HG02610 (cell line): ENCODE data around the gene FAM131C.

Experiments used
- ATAC-seq: cut with Tn5 transposase; IDR thresholded peaks from one replicate; pipeline ENCODE4 v1.9.1; 2021; ENCODE audit warnings: mild to moderate bottlenecking, moderate library complexity; ENCODE audit not compliant: unreplicated experiment

Gene FAM131C

DNA sequence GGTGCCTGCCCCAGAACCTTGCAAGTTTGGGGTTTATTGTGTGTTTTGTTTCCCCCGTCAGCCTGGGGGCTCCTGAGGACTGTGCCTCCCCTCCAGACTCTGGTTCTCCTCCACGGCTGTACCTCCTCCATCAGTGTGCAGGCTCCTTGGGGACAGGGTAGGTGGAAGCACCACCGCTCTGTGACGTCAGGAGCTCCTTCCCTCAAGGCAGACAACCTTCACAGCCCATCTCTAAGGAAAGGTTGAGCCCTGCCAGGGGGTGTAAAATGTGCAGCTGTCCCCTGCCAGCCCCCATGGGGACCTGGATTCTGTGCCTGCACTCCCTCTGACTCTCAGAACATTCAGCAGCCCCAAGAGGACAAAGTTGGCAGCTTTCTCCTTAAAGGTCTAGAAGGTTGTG, 55.1 kb downstream of the FAM131C start:
- ATAC-seq = no peak

DNA sequence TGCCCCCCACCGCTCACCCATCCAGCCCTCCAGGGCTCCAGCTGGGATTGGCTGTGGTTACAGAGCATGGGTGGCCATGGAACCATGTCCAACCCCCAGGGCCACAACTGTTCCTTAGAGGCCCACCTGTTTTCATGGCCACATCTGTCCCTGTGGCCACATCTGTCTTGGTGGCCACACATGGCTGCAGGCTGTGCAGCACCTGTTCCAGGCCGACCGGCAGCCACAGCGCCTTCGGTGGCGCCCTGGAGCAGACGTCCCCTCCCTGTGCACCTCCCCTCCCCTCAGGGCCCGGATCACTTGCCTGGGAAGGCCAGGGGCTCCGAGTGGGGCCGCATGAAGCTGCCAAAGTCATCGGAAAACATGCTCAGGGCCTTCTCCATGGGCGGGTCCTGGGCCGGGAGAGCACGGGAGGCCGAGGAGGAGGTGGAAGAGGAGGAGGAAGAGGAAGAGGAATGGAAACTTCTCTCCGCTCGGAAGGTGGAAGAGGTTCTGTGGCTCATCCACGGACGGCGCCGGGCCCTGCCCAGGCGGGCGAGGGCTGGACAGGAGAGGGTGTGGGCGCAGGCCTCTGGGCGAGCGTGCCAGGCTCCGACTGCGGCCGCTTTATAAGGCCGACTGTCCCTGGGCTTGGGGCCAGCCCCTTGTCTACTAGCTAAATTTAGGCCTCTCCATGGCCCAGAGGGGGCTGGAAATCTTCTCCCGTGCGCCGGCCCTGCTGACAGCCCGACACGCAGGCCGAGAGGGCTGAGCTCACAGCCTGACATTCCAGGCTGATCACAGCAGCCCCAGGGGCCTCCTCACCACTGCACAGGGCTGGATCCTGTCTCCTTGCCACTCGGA, 55.8 kb downstream of the FAM131C start, which contains the start of gene HSPB7:
TSS of gene HSPB7 (minus strand) at position 583 of the 843 bp plus-strand sequence. CDS start at position 503, 80 bp downstream.
- ATAC-seq = no peak

DNA sequence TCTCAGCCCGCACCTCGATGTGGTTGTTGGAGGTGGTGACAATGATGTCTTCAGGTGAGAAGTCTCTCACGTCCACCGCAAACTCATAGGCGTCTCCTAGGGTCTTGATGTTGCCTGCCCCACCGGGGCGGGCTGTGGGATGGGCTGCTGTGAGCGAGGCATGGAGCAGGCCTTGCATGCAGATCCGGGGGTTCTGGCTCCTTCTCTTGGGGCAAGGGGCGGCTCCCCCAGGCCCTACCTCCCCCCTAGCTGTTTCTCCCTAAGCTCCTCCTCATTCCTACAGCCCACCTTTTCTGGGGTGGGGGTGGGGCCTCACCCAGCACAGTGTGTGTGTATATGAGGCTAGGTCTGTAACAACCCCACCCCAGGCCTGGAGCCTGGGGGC, 56.4 kb downstream of the FAM131C start:
- no peak for ATAC-seq

DNA sequence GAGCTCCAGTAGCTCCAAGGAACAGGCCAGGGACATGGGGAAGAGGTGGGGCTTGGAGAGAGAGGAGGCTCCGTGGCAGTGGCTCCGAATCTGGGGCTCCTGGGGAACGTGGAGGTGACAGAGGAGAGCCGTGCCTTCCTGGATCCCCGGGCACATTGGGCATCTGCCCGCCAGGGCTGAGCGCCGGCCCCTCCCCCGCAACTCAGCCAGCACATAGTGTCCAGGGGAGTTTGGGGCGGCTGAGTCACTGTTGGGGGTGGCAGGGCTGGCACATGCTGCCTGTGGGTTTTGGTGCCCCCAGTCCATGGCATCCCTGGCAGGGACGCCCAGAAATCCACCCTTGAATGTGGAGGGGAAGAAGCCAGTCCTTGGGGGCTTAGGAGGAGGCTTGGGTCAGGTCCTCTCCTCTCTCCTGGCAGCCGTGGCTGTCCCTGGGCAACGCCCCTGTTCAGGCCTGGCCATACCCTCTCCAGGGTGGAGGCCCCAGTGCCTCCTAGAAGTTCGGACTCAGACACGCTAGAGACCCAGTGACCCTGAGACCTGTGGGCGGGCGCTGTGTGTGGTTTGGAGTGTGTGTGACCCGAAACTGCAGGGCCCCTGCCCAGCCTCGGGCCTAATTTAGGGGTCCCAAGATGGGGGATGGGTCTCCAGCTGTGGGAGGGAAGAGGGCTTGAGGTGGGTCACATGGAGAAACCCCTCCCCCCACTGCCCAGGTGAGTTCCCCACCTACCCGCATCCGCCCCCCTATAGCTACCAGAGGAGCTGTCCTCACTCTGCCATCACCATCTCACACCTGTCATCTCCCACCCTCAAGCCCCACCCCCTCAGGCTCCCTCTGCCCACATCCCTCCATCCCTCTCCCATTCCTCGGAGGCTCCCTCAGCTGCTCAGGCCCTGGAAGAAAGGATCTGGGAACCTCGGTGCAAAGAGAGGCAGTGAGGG, 57.2 kb downstream of the FAM131C start:
- ATAC-seq = no peak

DNA sequence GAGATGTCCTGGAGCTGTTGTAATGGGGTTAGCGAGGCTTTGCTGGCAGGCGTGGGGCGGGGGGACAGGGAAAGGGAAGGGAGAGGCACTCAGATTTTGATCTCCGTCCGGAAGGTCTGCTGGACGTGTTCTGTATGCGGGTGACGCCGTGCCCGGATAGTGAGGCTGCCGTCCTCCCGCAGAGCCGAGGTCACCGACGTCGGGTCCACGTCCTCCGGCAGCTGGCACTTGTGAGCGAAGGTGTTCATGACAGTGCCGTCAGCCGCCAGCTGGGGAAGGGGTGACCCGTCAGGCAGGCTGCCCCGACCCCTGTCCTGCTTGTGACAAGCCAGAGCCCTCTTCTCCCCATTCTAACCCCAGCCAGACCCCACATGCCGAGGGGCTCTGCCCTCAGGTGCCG, 58.0 kb downstream of the FAM131C start:
- no peak for ATAC-seq

DNA sequence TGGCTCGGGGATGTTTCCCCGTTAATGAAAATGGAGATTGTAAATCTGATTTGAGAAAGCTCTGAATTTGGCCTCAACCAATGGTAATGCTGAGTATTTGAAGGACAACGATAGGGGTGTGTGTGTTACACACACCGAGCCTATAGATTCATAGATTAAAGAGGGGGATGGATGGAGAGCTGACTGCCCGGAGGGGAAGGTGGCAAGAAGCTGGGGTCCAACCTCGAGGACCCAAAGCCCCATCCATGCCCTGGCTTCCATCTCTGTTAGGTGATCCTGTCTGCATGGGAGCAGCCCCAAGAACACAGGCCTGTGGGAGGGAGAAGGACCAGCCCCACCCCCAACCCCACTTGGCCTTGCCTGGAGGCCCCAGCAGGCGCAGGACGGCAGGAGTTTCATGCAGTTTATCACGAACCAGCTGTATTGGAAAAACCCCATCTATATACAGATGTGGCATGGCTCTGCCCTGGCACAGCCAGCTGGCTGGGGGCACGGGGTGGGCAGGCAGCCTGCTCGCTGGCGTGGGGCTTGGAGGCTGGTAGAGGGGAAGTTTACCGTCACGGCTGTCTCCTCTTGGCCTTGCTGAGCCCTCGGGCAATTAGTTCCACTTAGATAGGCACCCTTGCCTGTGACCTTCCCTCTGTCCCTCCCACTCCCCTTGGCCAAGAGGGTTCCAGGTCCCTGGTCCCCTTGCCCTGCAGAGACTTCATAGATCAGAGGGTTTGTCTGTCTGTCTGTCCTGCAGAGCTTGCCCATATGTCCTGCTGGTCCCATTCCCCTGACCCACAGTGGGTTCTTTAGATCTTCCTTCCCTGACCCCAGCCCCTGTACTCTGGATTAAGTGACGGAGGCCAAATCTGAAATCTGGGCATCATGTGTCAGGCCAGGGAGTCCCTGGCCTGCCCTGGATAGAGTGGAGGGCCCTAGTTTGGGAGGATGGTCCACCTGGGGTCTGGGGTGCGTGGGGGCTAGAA, 58.7 kb downstream of the FAM131C start:
- no peak for ATAC-seq

DNA sequence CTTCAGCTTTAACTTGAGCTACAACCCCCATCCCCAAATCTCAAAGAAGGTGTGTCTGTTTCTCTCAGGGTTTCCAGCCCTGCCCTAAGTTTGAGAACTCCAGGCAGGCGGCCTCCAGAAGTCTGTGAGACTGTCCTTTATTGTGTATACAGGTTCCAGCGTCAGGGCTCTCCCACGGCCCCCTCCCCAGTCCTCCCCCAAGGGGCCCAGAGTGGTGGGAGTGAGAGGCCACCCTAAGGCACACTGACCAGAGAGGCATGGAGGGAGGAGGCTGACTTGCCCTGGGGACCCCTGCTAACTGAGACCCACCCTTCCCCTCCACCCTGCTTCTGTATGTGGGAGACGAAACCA, 59.6 kb downstream of the FAM131C start:
- ATAC-seq = no peak

DNA sequence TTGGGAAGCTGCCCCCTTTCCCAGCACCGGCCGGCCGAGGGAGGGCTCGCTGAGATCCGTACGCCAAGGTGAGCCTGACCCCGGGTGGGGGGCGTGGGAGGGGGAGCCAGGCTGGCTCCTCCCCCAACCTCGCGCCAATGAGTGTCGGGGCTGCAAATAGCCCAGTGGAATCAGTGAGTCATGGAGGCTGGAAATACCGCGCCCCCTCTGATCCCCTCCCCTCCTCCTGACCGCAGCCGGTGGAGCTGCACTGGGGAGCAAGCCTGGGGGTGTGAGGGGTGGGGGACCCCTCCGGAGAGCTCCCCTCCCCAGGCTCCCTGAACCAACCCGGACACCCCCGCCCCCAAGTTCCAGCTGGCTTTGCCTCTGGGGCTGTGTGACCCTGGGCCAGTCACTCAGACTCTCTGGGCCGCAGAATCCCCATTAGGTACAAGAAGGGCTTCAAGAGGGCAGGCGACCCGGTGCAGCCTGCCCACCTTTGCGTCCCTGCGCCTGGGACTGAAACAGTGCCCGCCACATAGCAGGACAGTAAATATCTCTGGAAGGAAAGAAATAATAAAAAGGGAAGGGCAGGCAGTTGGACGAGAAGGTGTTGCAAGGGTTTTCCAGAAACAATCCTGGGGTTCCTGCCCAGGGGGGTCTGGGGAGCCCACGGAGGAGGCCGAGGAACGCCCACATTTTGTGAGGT, 60.1 kb downstream of the FAM131C start:
- ATAC-seq = no peak

DNA sequence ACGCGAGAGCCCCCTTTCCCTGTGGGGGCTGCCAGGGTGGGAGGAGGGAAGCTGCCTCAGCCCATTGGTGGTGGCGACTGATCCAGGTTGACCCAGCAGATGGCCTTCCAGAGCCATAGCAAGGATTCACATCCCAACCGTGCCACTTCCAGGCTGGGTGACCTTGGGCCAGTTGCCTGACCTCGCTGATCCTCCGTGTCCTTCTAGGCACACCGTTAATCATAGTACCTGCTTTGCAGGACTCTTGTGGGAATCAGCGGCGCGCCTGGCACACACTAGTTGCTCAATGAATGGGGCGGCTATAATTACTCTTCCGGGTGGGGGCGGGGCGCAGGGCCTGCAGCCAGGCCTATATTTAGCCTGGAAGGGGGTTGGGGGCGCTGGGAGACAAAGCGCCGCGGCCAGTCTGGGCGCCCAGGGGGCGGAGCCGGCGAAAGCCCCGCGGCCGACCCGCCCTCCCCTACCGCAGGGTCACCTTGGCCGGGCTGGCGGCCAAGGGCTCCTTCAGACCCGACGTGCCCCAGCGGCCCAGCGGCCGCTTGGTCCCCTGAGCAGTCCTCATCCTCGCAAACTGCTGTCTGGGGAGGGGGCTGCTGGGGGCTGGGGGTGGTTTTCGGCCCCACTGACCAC, 60.7 kb downstream of the FAM131C start:
- no peak for ATAC-seq

DNA sequence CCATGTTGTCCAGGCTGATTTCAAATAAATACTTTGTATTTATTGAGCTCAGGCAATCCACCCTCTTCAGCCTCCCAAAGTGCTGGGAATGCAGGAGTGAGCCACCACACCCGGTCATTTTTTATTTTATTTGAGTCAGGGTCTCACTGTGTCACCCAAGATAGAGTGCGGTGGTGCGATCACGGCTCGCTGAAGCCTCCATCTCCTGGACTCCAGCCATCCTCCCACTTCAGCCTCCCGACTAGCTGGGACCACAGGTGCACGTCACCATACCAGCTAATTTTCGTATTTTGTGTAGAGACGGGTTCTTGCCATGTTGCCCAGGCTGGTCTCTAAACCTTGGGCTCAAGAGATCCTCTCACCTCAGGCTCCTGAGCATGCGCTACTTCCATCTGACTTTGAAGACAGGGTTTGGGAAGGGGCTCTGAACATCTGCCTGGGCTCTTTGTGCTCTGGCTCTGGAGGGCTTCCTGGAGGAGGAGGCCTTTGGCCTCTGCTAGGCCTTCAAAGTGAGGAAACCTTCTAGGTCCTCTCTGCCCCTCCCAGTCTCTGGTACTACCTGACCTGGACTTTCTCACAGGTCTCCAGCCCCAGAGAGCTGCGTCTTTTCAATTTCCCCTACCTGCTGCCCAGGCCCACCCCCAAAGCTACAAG, 61.4 kb downstream of the FAM131C start:
- no peak for ATAC-seq

DNA sequence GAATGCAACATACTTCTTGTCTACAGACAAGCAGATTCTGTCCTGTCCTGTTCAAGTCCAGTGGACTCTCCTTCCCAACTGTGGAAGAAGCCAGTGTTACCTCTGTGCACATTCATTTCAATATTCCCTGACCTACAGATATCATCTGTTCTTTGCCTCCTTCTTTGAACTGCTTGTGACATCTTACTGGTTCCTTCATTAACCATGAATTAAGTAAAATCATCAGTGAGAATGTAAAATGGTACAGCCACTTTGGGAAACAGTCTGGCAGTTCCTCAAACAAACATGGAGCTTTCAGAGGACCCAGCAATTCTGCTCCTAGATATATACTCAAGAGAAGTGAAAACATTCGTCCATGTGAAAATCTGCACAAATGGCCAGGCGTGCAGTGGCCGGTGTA, 62.6 kb downstream of the FAM131C start:
- no peak for ATAC-seq

DNA sequence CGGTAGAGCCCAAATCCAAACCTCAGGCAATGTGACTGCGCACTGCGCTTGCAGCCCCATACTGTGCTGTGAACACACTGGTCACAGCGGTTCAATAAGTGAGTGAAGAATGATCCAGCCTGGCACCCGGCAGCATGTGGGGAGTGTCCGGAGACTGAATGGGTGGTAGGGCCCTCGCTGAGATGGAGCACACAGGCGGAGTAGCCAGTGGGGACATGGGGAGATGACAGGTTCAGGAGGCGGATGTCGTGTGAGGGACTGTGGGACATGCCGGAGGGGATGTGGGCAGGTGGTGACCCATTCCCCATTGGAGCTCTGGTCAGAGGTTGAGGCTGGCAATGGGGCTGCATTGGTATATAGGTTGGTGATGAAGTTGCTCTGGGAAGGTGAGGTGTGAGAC, 63.8 kb downstream of the FAM131C start:
- ATAC-seq = no peak

DNA sequence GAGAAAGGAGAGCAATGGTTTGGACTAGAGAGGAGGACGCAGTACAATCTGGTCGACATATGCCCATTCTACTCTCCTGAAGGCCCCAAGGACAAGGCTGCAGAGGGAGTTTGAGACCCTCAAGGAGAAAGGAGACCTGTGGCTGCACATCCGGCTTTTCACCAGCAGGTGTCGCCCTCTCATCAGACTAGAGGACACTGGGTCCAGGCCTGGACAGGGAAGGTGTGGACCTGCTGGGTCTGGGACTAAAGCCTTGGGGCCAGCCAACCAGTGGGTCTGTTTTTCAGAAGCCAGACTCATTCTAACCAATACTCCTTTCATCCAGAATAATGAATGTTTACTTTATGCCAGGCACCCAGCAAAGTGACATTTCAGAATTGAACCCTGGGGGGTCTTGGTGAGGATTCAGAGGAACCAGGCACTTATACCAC, 64.4 kb downstream of the FAM131C start:
- no peak for ATAC-seq
